ENCODE measurements around the gene CFAP68.

The CFAP68 gene

DNA sequence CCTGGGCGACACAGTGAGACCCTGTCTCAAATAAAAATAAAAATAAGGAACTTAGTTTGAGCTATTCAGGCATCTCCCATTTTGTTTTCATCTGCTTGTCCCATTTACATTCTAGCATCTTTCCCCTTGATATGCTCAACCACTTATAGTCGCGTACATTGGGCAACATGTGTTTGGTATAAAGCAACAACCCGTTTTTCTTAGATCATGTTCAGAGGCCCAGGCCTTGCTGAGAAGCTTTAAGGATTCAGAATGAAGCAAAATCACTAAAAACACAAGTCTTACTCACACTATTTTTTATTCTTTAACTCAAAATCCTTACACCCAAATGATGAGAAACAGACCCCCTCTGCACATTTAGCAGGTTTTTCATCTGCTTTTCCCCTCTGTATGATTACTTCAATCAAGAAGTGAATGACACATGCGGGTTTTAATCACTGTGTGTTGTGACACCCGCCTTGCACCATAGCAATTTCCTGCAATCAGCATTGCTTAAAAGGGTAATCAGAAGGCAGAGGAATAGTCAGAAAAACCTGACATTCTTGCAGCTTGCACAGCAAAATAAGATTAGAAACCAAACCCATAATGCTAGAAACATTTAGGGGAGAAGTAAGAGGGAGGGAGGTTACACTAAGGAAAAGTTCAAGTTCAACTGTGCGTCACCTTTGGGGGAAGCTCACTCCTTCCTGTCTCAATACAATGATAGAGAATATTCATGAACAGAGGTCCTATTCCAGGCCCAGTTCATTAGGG lies 33.9 kb upstream of the CFAP68 start:
- no peak for DNase-seq (ENCODE audit: insufficient read length)
- TF ChIP-seq TAF1 (IDR thresholded peaks at IDR 0.05; ENCODE audit: borderline replicate concordance, low read depth, low read length) (no peak), POLR2AphosphoS5 (IDR thresholded peaks at IDR 0.05; ENCODE audit: low read depth, low read length) (no peak), POLR2A (IDR thresholded peaks at IDR 0.05; ENCODE audit: low read depth, low read length) (no peak)
- FAIRE-seq: no peak

DNA sequence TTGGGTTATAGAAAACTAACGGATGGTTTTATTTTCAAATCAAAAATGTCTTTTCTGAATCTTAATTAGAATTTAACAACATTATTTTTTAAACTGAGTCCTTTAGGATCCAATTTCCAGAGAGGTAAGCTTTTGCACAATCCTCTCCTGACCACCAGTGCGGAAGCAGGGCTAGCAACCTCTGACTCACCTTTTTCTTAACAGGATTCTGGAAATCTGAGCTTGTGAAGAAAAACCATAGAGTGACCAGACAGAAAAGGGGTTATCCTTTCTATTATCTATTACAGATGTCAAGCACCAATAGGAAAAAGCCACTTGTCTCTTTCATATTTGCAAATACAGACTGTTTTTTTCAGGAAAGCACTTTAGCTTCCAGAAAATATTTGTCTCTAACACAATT lies 33.3 kb upstream of the CFAP68 start:
- FAIRE-seq (no peak), DNase-seq (ENCODE audit: insufficient read length) (no peak)

GRCh38 chr11:111846636-111847035 lies 32.7 kb upstream of the CFAP68 start:
- no peak for DNase-seq (ENCODE audit: insufficient read length)
- FAIRE-seq: no peak
- TF ChIP-seq POLR2AphosphoS5 (IDR thresholded peaks at IDR 0.05; ENCODE audit: low read depth, low read length): no peak
- no peak for TF ChIP-seq POLR2A (IDR thresholded peaks at IDR 0.05; ENCODE audit: low read depth, low read length)
- TF ChIP-seq TAF1 (IDR thresholded peaks at IDR 0.05; ENCODE audit: borderline replicate concordance, low read depth, low read length): no peak

More for the DNA sequence above, 33.3 kb upstream of the CFAP68 start:
- TF ChIP-seq POLR2AphosphoS5 (IDR thresholded peaks at IDR 0.05; ENCODE audit: low read depth, low read length) (no peak), TAF1 (IDR thresholded peaks at IDR 0.05; ENCODE audit: borderline replicate concordance, low read depth, low read length) (no peak), POLR2A (IDR thresholded peaks at IDR 0.05; ENCODE audit: low read depth, low read length) (no peak)

GRCh38 chr11:111849631-111850030 lies 29.7 kb upstream of the CFAP68 start:
- no peak for FAIRE-seq
- DNase-seq (ENCODE audit: insufficient read length): no peak
- TF ChIP-seq POLR2A (IDR thresholded peaks at IDR 0.05; ENCODE audit: low read depth, low read length) (no peak), TAF1 (IDR thresholded peaks at IDR 0.05; ENCODE audit: borderline replicate concordance, low read depth, low read length) (no peak)

- no peak for DNase-seq (ENCODE audit: insufficient read length)
- no peak for TF ChIP-seq TAF1 (IDR thresholded peaks at IDR 0.05; ENCODE audit: borderline replicate concordance, low read depth, low read length)
- TF ChIP-seq POLR2A (IDR thresholded peaks at IDR 0.05; ENCODE audit: low read depth, low read length): no peak
- TF ChIP-seq POLR2AphosphoS5 (IDR thresholded peaks at IDR 0.05; ENCODE audit: low read depth, low read length): no peak
- FAIRE-seq: peak; percentile 30
These were observed 28.3 kb upstream of the CFAP68 start for GRCh38 chr11:111851067-111851466.

- DNase-seq (ENCODE audit: insufficient read length): no peak
- FAIRE-seq: no peak
- TF ChIP-seq POLR2A (IDR thresholded peaks at IDR 0.05; ENCODE audit: low read depth, low read length): no peak
- no peak for TF ChIP-seq POLR2AphosphoS5 (IDR thresholded peaks at IDR 0.05; ENCODE audit: low read depth, low read length)
- no peak for TF ChIP-seq TAF1 (IDR thresholded peaks at IDR 0.05; ENCODE audit: borderline replicate concordance, low read depth, low read length)
These were observed 27.7 kb upstream of the CFAP68 start for GRCh38 chr11:111851636-111852035.

DNA sequence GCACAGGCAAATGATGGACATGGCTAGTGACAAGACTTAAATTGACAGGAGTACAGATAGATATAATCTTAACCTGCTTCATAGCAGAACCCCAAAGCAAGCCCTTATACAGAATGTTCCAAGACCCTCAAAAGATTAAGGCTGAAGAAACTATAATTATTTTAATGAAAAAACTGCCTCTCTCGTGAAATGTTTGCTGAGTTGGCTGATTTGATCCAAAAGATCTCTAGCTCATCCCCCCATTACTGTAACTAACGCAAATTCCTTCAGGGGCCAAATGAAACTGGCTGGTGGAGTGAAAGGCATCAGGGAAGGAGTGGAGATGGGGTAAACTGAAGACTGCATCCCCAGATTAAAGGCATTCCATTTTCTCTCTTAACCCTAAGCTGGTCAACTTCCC lies 27.2 kb upstream of the CFAP68 start:
- no peak for DNase-seq (ENCODE audit: insufficient read length)
- FAIRE-seq: no peak
- TF ChIP-seq TAF1 (IDR thresholded peaks at IDR 0.05; ENCODE audit: borderline replicate concordance, low read depth, low read length) (no peak), POLR2AphosphoS5 (IDR thresholded peaks at IDR 0.05; ENCODE audit: low read depth, low read length) (no peak), POLR2A (IDR thresholded peaks at IDR 0.05; ENCODE audit: low read depth, low read length) (no peak)

DNA sequence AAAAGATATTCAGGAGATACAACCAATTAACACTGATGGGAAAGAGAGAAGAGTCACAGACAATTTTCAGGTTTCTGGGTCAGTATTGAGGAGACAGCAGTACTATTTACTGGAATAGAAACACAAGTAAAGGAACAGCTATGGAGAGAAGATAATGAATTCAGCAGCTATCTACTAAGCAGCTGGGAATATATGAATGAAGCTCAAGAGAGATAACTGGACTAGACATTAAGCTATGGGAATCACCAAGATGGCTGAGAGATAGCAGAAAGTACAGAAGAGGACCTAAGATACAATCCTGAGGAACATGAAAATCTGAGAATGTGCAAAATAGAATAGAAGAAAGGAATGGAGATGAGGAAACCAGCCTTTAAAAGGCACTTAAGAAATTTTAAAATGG lies 23.8 kb upstream of the CFAP68 start:
- DNase-seq (ENCODE audit: insufficient read length): no peak
- TF ChIP-seq TAF1 (IDR thresholded peaks at IDR 0.05; ENCODE audit: borderline replicate concordance, low read depth, low read length) (no peak), POLR2AphosphoS5 (IDR thresholded peaks at IDR 0.05; ENCODE audit: low read depth, low read length) (no peak), POLR2A (IDR thresholded peaks at IDR 0.05; ENCODE audit: low read depth, low read length) (no peak)
- no peak for FAIRE-seq

GRCh38 chr11:111860257-111860656 lies 19.1 kb upstream of the CFAP68 start:
- DNase-seq (ENCODE audit: insufficient read length) (no peak), FAIRE-seq (no peak)
- TF ChIP-seq POLR2A (IDR thresholded peaks at IDR 0.05; ENCODE audit: low read depth, low read length): no peak
- no peak for TF ChIP-seq POLR2AphosphoS5 (IDR thresholded peaks at IDR 0.05; ENCODE audit: low read depth, low read length)
- no peak for TF ChIP-seq TAF1 (IDR thresholded peaks at IDR 0.05; ENCODE audit: borderline replicate concordance, low read depth, low read length)

DNA sequence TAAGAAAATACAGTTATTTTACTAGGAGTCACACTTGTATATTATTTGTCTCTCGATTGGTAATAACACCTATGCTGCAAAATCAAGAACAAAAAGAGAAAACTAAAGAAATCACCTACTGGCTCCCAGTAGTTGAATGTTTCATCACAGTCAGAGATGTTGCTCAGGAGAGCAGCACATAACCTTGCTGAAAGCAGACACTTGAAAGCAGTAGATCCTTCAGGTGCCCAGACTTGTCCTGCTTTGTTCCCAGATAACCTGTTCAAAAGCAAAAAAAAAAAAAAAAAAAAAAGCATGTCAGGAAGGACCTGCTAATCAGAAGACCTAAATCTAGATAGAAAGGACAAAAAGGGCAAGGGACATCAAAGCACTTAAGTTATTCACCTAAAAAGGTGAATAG lies 9.2 kb upstream of the CFAP68 start:
- FAIRE-seq: peak; percentile 38
- TF ChIP-seq POLR2AphosphoS5 (IDR thresholded peaks at IDR 0.05; ENCODE audit: low read depth, low read length) (no peak), POLR2A (IDR thresholded peaks at IDR 0.05; ENCODE audit: low read depth, low read length) (no peak), TAF1 (IDR thresholded peaks at IDR 0.05; ENCODE audit: borderline replicate concordance, low read depth, low read length) (no peak)
- no peak for DNase-seq (ENCODE audit: insufficient read length)

DNA sequence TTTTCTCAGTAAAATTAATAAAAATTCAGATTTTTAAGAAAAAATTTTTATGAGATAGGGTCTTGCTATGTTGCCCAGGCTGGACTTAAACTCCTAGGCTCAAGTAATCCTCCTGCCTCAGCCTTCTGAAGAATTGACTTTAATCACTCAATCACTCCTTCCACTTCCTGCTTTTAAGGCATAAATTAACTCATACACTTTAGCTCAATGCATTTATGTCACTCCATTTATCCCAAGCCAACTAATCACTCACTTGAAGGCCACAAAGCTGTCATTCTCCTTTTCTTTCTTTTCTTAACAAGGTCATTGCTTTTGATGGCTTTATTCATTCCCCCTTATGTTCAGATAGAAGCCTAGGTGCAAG lies 8.8 kb upstream of the CFAP68 start:
- FAIRE-seq (no peak), DNase-seq (ENCODE audit: insufficient read length) (no peak)
- TF ChIP-seq POLR2AphosphoS5 (IDR thresholded peaks at IDR 0.05; ENCODE audit: low read depth, low read length) (no peak), TAF1 (IDR thresholded peaks at IDR 0.05; ENCODE audit: borderline replicate concordance, low read depth, low read length) (no peak), POLR2A (IDR thresholded peaks at IDR 0.05; ENCODE audit: low read depth, low read length) (no peak)

DNA sequence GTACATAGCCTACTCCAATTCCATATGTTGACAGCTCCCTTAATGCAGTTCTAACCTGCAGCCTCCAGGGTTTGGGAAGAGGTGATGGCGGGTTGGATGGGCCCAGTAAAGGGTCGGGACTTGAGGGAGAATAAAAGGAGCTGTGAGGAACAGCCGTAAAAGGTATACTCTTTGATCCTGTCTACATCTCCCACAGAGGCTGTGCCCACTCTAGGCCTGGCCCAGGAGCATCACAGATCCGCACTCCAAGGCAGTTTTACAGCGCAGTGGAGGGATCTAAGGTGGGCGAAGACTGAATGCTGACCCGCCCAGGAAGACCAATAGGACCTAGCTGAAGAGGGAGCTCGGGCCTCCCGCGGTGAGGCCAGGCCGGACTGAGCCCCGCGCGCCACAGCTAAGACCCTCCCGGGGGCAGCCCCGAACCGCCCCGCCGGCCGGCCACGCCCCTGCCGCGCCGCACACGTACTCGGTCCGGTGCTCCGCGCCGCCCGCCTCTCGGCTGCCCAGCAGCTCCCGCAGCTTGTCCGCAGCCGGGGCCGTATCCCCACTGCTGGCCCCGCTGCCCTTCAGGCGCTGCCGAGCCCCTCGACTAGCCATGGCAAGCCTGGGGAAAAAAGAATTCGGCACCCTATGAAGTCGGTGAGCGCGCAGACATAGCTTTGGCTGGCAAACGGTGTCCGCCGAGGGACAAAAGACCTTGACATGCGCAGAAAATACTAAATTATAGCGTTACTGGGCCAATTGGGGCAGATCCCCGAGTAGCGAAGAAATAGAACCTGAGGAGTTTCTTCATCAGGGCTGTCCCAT lies 8.3 kb upstream of the CFAP68 start, which contains the start of gene ALG9:
ALG9 (minus strand) TSS at position 696 of the 807 bp plus-strand sequence; CDS start at position 597, 99 bp downstream.
- TF ChIP-seq POLR2A (IDR thresholded peaks at IDR 0.05; ENCODE audit: low read depth, low read length) (peak; percentile 56; the same call in 1 of the 2 replicates), POLR2AphosphoS5 (IDR thresholded peaks at IDR 0.05; ENCODE audit: low read depth, low read length) (no peak), TAF1 (IDR thresholded peaks at IDR 0.05; ENCODE audit: borderline replicate concordance, low read depth, low read length) (peak; percentile 37; the same call in 1 of the 2 replicates)
- FAIRE-seq (peak; percentile 100), DNase-seq (ENCODE audit: insufficient read length) (peak; percentile 73)
